Measurements from ENCODE around the gene MBNL2. TPM values are rescaled to one million over a fixed set of nuclear protein-coding genes. Genes with fewer than 3 reads are reported as not detected.

MBNL2 gene
- total and polyA plus RNA-seq, 2 experiments from 2014 or later = 0.55 to 3.2 TPM

- DNase-seq (ENCODE audit: low spot score) = no peak
- Histone ChIP-seq H3K79me2 (replicated peaks; ENCODE audit: insufficient read depth) (no peaks in the 10 kb centered on the region), H3K4me1 (ENCODE audit: insufficient read depth) (no peaks in the 10 kb centered on the region), H3K4me2 (no peak overlapping the region), H3F3A (replicated peaks; ENCODE audit: low read depth) (no peaks in the 10 kb centered on the region), H3K27ac (ENCODE audit: low read depth) (no peak overlapping the region), H4K20me1 (replicated peaks; ENCODE audit: insufficient read depth) (no peaks in the 10 kb centered on the region), H3K9me2 (ENCODE audit: insufficient read depth) (no peaks in the 10 kb centered on the region), H3K4me3 (no peak overlapping the region), H3K27me3 (ENCODE audit: insufficient read depth) (no peaks in the 10 kb centered on the region), H3K36me3 (ENCODE audit: insufficient read depth) (no peaks in the 10 kb centered on the region), H2AFZ (no peak overlapping the region)
- TF ChIP-seq, protein P1, sequence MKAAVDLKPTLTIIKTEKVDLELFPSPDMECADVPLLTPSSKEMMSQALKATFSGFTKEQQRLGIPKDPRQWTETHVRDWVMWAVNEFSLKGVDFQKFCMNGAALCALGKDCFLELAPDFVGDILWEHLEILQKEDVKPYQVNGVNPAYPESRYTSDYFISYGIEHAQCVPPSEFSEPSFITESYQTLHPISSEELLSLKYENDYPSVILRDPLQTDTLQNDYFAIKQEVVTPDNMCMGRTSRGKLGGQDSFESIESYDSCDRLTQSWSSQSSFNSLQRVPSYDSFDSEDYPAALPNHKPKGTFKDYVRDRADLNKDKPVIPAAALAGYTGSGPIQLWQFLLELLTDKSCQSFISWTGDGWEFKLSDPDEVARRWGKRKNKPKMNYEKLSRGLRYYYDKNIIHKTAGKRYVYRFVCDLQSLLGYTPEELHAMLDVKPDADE (IDR thresholded peaks at IDR 0.05) = no peak
- TF ChIP-seq POLR2AphosphoS5 (IDR thresholded peaks at IDR 0.05; ENCODE audit: low read depth) = no peak
- no peak for TF ChIP-seq NANOG (IDR thresholded peaks at IDR 0.05; ENCODE audit: borderline replicate concordance)
- no peak for TF ChIP-seq ZNF114 (CRISPR knock-in tag; IDR thresholded peaks at IDR 0.05)
- no peak for TF ChIP-seq CREB1 (CRISPR knock-in tag; IDR thresholded peaks at IDR 0.05; ENCODE audit: low read depth)
- TF ChIP-seq REST (IDR thresholded peaks at IDR 0.05; ENCODE audit: unreplicated experiment) = no peak
- TF ChIP-seq STAT1 (IDR thresholded peaks at IDR 0.05; ENCODE audit: unreplicated experiment) = no peak
- no peak for TF ChIP-seq EZH2 (IDR thresholded peaks at IDR 0.05; ENCODE audit: low read depth, unreplicated experiment)
- no peak for TF ChIP-seq JUNB (IDR thresholded peaks at IDR 0.05; ENCODE audit: unreplicated experiment)
- no peak for TF ChIP-seq EZH2phosphoT487 (IDR thresholded peaks at IDR 0.05; ENCODE audit: unreplicated experiment)
- TF ChIP-seq, protein P2, sequence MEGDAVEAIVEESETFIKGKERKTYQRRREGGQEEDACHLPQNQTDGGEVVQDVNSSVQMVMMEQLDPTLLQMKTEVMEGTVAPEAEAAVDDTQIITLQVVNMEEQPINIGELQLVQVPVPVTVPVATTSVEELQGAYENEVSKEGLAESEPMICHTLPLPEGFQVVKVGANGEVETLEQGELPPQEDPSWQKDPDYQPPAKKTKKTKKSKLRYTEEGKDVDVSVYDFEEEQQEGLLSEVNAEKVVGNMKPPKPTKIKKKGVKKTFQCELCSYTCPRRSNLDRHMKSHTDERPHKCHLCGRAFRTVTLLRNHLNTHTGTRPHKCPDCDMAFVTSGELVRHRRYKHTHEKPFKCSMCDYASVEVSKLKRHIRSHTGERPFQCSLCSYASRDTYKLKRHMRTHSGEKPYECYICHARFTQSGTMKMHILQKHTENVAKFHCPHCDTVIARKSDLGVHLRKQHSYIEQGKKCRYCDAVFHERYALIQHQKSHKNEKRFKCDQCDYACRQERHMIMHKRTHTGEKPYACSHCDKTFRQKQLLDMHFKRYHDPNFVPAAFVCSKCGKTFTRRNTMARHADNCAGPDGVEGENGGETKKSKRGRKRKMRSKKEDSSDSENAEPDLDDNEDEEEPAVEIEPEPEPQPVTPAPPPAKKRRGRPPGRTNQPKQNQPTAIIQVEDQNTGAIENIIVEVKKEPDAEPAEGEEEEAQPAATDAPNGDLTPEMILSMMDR (conservative IDR thresholded peaks at IDR 0.05; ENCODE audit: low read depth in 2 of 2) = no peak
- TF ChIP-seq, protein P3, sequence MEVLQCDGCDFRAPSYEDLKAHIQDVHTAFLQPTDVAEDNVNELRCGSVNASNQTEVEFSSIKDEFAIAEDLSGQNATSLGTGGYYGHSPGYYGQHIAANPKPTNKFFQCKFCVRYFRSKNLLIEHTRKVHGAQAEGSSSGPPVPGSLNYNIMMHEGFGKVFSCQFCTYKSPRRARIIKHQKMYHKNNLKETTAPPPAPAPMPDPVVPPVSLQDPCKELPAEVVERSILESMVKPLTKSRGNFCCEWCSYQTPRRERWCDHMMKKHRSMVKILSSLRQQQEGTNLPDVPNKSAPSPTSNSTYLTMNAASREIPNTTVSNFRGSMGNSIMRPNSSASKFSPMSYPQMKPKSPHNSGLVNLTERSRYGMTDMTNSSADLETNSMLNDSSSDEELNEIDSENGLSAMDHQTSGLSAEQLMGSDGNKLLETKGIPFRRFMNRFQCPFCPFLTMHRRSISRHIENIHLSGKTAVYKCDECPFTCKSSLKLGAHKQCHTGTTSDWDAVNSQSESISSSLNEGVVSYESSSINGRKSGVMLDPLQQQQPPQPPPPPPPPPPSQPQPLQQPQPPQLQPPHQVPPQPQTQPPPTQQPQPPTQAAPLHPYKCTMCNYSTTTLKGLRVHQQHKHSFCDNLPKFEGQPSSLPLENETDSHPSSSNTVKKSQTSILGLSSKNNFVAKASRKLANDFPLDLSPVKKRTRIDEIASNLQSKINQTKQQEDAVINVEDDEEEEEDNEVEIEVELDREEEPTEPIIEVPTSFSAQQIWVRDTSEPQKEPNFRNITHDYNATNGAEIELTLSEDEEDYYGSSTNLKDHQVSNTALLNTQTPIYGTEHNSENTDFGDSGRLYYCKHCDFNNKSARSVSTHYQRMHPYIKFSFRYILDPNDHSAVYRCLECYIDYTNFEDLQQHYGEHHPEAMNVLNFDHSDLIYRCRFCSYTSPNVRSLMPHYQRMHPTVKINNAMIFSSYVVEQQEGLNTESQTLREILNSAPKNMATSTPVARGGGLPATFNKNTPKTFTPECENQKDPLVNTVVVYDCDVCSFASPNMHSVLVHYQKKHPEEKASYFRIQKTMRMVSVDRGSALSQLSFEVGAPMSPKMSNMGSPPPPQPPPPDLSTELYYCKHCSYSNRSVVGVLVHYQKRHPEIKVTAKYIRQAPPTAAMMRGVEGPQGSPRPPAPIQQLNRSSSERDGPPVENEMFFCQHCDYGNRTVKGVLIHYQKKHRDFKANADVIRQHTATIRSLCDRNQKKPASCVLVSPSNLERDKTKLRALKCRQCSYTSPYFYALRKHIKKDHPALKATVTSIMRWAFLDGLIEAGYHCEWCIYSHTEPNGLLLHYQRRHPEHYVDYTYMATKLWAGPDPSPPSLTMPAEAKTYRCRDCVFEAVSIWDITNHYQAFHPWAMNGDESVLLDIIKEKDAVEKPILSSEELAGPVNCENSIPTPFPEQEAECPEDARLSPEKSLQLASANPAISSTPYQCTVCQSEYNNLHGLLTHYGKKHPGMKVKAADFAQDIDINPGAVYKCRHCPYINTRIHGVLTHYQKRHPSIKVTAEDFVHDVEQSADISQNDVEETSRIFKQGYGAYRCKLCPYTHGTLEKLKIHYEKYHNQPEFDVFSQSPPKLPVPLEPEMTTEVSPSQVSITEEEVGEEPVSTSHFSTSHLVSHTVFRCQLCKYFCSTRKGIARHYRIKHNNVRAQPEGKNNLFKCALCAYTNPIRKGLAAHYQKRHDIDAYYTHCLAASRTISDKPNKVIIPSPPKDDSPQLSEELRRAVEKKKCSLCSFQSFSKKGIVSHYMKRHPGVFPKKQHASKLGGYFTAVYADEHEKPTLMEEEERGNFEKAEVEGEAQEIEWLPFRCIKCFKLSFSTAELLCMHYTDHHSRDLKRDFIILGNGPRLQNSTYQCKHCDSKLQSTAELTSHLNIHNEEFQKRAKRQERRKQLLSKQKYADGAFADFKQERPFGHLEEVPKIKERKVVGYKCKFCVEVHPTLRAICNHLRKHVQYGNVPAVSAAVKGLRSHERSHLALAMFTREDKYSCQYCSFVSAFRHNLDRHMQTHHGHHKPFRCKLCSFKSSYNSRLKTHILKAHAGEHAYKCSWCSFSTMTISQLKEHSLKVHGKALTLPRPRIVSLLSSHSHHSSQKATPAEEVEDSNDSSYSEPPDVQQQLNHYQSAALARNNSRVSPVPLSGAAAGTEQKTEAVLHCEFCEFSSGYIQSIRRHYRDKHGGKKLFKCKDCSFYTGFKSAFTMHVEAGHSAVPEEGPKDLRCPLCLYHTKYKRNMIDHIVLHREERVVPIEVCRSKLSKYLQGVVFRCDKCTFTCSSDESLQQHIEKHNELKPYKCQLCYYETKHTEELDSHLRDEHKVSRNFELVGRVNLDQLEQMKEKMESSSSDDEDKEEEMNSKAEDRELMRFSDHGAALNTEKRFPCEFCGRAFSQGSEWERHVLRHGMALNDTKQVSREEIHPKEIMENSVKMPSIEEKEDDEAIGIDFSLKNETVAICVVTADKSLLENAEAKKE (CRISPR knock-in tag; IDR thresholded peaks at IDR 0.05) = no peak
- no peak for TF ChIP-seq ZNF331 (CRISPR knock-in tag; IDR thresholded peaks at IDR 0.05; ENCODE audit: low read depth)
- Mint-ChIP-seq H3K27me3 (ENCODE audit: insufficient read depth, low read depth, poor library complexity) (peaks cover 2% of the 10 kb centered on the region), H3K4me1 (no peaks in the 10 kb centered on the region), H3K36me3 (ENCODE audit: low read depth) (no peaks in the 10 kb centered on the region), H3K9me3 (no peaks in the 10 kb centered on the region), H3K4me3 (no peak overlapping the region), H3K27ac (no peak overlapping the region)
- ATAC-seq = no peak
These were observed 74.6 kb downstream of the MBNL2 start for GRCh38 chr13:97296740-97297139.
